A549 (cell line): ENCODE data around the gene MEIS1. TPM values are rescaled to one million over a fixed set of nuclear protein-coding genes. Genes with fewer than 3 reads are reported as not detected.

Experiments
- ATAC-seq, 2 experiments: fragments of 200-7000 bp in 1 of 2; fragments of >200 bp in 1 of 2; cut with Nextera tagmentation in 1 of 2; cut with Tn5 transposase in 1 of 2; 3 replicates each; pipeline versions ENCODE4 v1.8.0 to v1.9.1; 2018 to 2020; ENCODE audit warnings: mild to moderate bottlenecking in 1 of 2, moderate library complexity in 1 of 2
- CTCF ChIA-PET: fragments of 300-600 bp; sonication (Branson Sonifier 250); formaldehyde crosslinking; extraction: SDS; loops from one replicate; lab custom pipeline; 2021; ENCODE audit warnings: antibody characterized with exemption, inconsistent platforms; lab: Yijun Ruan, JAX
- POLR2A ChIA-PET: fragments of 350-600 bp; formaldehyde crosslinking; extraction: SDS; loops from one replicate; lab custom pipeline; 2021; ENCODE audit warnings: antibody characterized with exemption, inconsistent platforms; lab: Yijun Ruan, JAX
- DNase-seq, 2 experiments: peaks; one replicate each; pipeline versions ENCODE4 v3.0.0 to v3.0.0-alpha.2; 2011 to 2016; ENCODE audit warnings: low read depth in 1 of 2, low spot score in 1 of 2
- FAIRE-seq: peaks from 2 replicates; lab custom pipeline; 2011; peaks lifted over from hg19 to GRCh38; lab: Jason Lieb, UNC
- H3K27ac ChIP-seq, 2 experiments: fragments of >200 bp; sonication (Bioruptor Twin); formaldehyde crosslinking; 3 replicates each; pipeline ENCODE4 v1.5.1; 2016 to 2017
- H3K4me1 ChIP-seq: fragments of >200 bp; sonication (Bioruptor Twin); formaldehyde crosslinking; 3 replicates; pipeline ENCODE4 v1.6.1; 2016
- H3K4me2 ChIP-seq: fragments of >200 bp; sonication (Bioruptor Twin); formaldehyde crosslinking; 3 replicates; pipeline ENCODE4 v1.6.1; 2016
- H3K4me3 ChIP-seq: fragments of >200 bp; sonication (Bioruptor Twin); formaldehyde crosslinking; 3 replicates; pipeline ENCODE4 v1.5.1; 2016
- H3K9me3 ChIP-seq: fragments of >200 bp; sonication (Bioruptor Twin); formaldehyde crosslinking; 3 replicates; pipeline ENCODE4 v1.6.1; 2016
- CEBPB ChIP-seq, 2 experiments: fragments of >200 bp in 1 of 2; sonication (Bioruptor Twin) in 1 of 2; formaldehyde crosslinking in 1 of 2; IDR thresholded peaks; 2 replicates each; pipeline ENCODE4 v1.6.1; 2012 to 2016
- CHD4 ChIP-seq: fragments of 200-600 bp; sonication (generic); IDR thresholded peaks from 2 replicates; pipeline ENCODE4 v1.6.1; 2016; ENCODE audit warnings: antibody characterized with exemption, mild to moderate bottlenecking, borderline replicate concordance
- EHF ChIP-seq: fragments of 250-450 bp; sonication (Bioruptor Pico); IDR thresholded peaks from 2 replicates; pipeline ENCODE4 v1.5.0; 2020; ENCODE audit warnings: mild to moderate bottlenecking
- EP300 ChIP-seq, 2 experiments: fragments of >200 bp; sonication (Bioruptor Twin); formaldehyde crosslinking; IDR thresholded peaks; 2 replicates in 1 of 2; 3 replicates in 1 of 2; pipeline ENCODE4 v1.6.1; 2016 to 2017
- FOSB ChIP-seq: fragments of 250-450 bp; sonication (Bioruptor Pico); IDR thresholded peaks from 2 replicates; pipeline ENCODE4 v1.5.0; 2020; ENCODE audit warnings: mild to moderate bottlenecking, moderate library complexity
- FOSL2 ChIP-seq, 2 experiments: fragments of 450-650 bp in 1 of 2; fragments of >200 bp in 1 of 2; sonication (Bioruptor Twin) in 1 of 2; formaldehyde crosslinking; IDR thresholded peaks; 2 replicates each; pipeline versions ENCODE4 v1.5.0 to v1.6.1; 2016 to 2020; ENCODE audit warnings: mild to moderate bottlenecking in 1 of 2, moderate library complexity in 1 of 2
- GATA3 ChIP-seq: IDR thresholded peaks from 2 replicates; pipeline ENCODE4 v1.6.1; 2012; ENCODE audit warnings: borderline replicate concordance
- HDAC2 ChIP-seq: fragments of 200-600 bp; sonication (generic); IDR thresholded peaks from 2 replicates; pipeline ENCODE4 v1.6.1; 2016
- HOXA7 ChIP-seq: fragments of 250-450 bp; sonication (Bioruptor Pico); IDR thresholded peaks from 2 replicates; pipeline ENCODE4 v1.5.0; 2020; ENCODE audit warnings: mild to moderate bottlenecking, moderate library complexity
- HOXB13 ChIP-seq: fragments of 250-450 bp; sonication (Bioruptor Pico); IDR thresholded peaks from 2 replicates; pipeline ENCODE4 v1.5.0; 2020; ENCODE audit warnings: low read depth, mild to moderate bottlenecking, moderate library complexity
- JUN ChIP-seq, 2 experiments: fragments of >200 bp; sonication (Bioruptor Twin); formaldehyde crosslinking; IDR thresholded peaks; 2 replicates in 1 of 2; 3 replicates in 1 of 2; pipeline ENCODE4 v1.6.1; 2016 to 2017
- JUNB ChIP-seq: fragments of >200 bp; sonication (Bioruptor Twin); formaldehyde crosslinking; IDR thresholded peaks from 2 replicates; pipeline ENCODE4 v1.6.1; 2016
- MAFK ChIP-seq: fragments of 450-650 bp; IDR thresholded peaks from 2 replicates; pipeline ENCODE4 v1.6.1; 2014; ENCODE audit not compliant: partially characterized antibody
- MAZ ChIP-seq: fragments of 150-350 bp; IDR thresholded peaks from 2 replicates; pipeline ENCODE4 v1.6.1; 2014; ENCODE audit warnings: antibody characterized with exemption, low read depth, low read length, borderline replicate concordance
- MYC ChIP-seq: IDR thresholded peaks from 2 replicates; pipeline ENCODE4 v1.6.1; 2012; ENCODE audit warnings: mild to moderate bottlenecking, inconsistent platforms, low read length, improper control_type of control experiment, borderline replicate concordance
- NFE2L2 ChIP-seq: fragments of 150-350 bp; conservative IDR thresholded peaks from 2 replicates; pipeline ENCODE4 v1.6.1; 2014; ENCODE audit warnings: low read length
- NPAS2 ChIP-seq: fragments of 250-450 bp; sonication (Bioruptor Pico); IDR thresholded peaks from 2 replicates; pipeline ENCODE4 v1.8.0; 2022; ENCODE audit warnings: mild to moderate bottlenecking, moderate library complexity, borderline replicate concordance
- NR3C1 ChIP-seq: fragments of >200 bp; sonication (Bioruptor Twin); formaldehyde crosslinking; IDR thresholded peaks from 3 replicates; pipeline ENCODE4 v1.6.1; 2017
- PHF8 ChIP-seq: fragments of 200-600 bp; sonication (generic); IDR thresholded peaks from 2 replicates; pipeline ENCODE4 v1.6.1; 2016; ENCODE audit warnings: low read depth, mild to moderate bottlenecking, antibody characterized with exemption, moderate library complexity, borderline replicate concordance
- POLR2A ChIP-seq: IDR thresholded peaks from 2 replicates; pipeline ENCODE4 v1.6.1; 2012; ENCODE audit warnings: mild to moderate bottlenecking, low read length
- POLR2AphosphoS2 ChIP-seq: conservative IDR thresholded peaks from 2 replicates; pipeline ENCODE4 v1.6.1; 2012; ENCODE audit warnings: low read length, improper control_type of control experiment, inconsistent platforms
- RAD21 ChIP-seq, 2 experiments: fragments of >200 bp in 1 of 2; sonication (Bioruptor Twin) in 1 of 2; formaldehyde crosslinking in 1 of 2; IDR thresholded peaks in 1 of 2; conservative IDR thresholded peaks in 1 of 2; 2 replicates in 1 of 2; 3 replicates in 1 of 2; pipeline ENCODE4 v1.6.1; 2012 to 2018; ENCODE audit warnings: inconsistent platforms in 1 of 2
- RARB ChIP-seq: fragments of 250-450 bp; sonication (Bioruptor Pico); IDR thresholded peaks from 2 replicates; pipeline ENCODE4 v1.8.0; 2021; ENCODE audit warnings: mild to moderate bottlenecking, moderate library complexity
- RCOR1 ChIP-seq: fragments of 150-350 bp; IDR thresholded peaks from 2 replicates; pipeline ENCODE4 v1.6.1; 2014; ENCODE audit warnings: antibody characterized with exemption, low read length, low read depth
- RFX5 ChIP-seq: fragments of 450-650 bp; IDR thresholded peaks from 2 replicates; pipeline ENCODE4 v1.7.1; 2014; ENCODE audit warnings: antibody characterized with exemption, mild to moderate bottlenecking, moderate library complexity
- RNF2 ChIP-seq: fragments of 200-600 bp; sonication (generic); IDR thresholded peaks from 2 replicates; pipeline ENCODE4 v1.6.1; 2016; ENCODE audit warnings: low read depth, mild to moderate bottlenecking, antibody characterized with exemption, moderate library complexity, borderline replicate concordance
- SMC3 ChIP-seq: fragments of >200 bp; sonication (Bioruptor Twin); formaldehyde crosslinking; IDR thresholded peaks from 3 replicates; pipeline ENCODE4 v1.6.1; 2018; ENCODE audit warnings: inconsistent platforms
- SREBF2 ChIP-seq: fragments of 450-650 bp; IDR thresholded peaks from 2 replicates; pipeline ENCODE4 v1.6.1; 2014; ENCODE audit warnings: mild to moderate bottlenecking, moderate library complexity
- TFCP2L1 ChIP-seq: fragments of 250-450 bp; sonication (Bioruptor Pico); IDR thresholded peaks from 2 replicates; pipeline ENCODE4 v1.5.0; 2021; ENCODE audit warnings: mild to moderate bottlenecking
- TP53 ChIP-seq: fragments of 250-450 bp; sonication (Bioruptor Pico); IDR thresholded peaks from 2 replicates; pipeline ENCODE4 v1.5.0; 2021; ENCODE audit warnings: mild to moderate bottlenecking, moderate library complexity
- ZC3H11A ChIP-seq: fragments of 450-650 bp; IDR thresholded peaks from 2 replicates; pipeline ENCODE4 v1.6.1; 2014; ENCODE audit warnings: antibody characterized with exemption, mild to moderate bottlenecking
- ZSCAN20 ChIP-seq: fragments of 250-450 bp; sonication (Bioruptor Pico); IDR thresholded peaks from 2 replicates; pipeline ENCODE4 v1.8.0; 2022; ENCODE audit warnings: mild to moderate bottlenecking, moderate library complexity
- WGBS: methylation state at CpG from one replicate; pipeline ENCODE4 v1.1.6; 2017; ENCODE audit errors: missing lambda C conversion rate; 5-methylcytosine and 5-hydroxymethylcytosine counted together
- polyA plus RNA-seq, 4 experiments: library from polyadenylated mRNA; depleted of rRNA in 3 of 4; stranded (reverse); fragments of >200 nt; fragmentation: RNase III in 1 of 4; extraction: RNeasy Plus Mini Kit Qiagen cat#74134 plus additional on column Dnase treatment in 1 of 4; gene quantifications; 2 replicates in 3 of 4; 3 replicates in 1 of 4; pipeline ENCODE4 v1.2.3, GENCODE V29; 2011 to 2017
- TF ChIP-seq, protein P1 (sequence below): IDR thresholded peaks from 2 replicates; pipeline ENCODE4 v1.6.1; 2012
- TF ChIP-seq, protein P2 (sequence below): fragments of 250-450 bp; sonication (Bioruptor Pico); IDR thresholded peaks from 2 replicates; pipeline ENCODE4 v1.5.0; 2020; ENCODE audit warnings: low read depth, mild to moderate bottlenecking, moderate library complexity
- TF ChIP-seq, protein P3 (sequence below): fragments of >200 bp; sonication (Bioruptor Twin); formaldehyde crosslinking; IDR thresholded peaks from 3 replicates; pipeline ENCODE4 v1.6.1; 2016
- TF ChIP-seq, protein P4 (sequence below): fragments of >200 bp; sonication (Bioruptor Twin); formaldehyde crosslinking; IDR thresholded peaks from 2 replicates; pipeline ENCODE4 v1.6.1; 2016
- TF ChIP-seq, protein P5 (sequence below): IDR thresholded peaks from 2 replicates; pipeline ENCODE4 v1.6.1; 2012; ENCODE audit warnings: low read depth, borderline replicate concordance

Gene MEIS1
- polyA plus RNA-seq, 2 of the 4 experiments (the other 2 are of a cell fraction), result 1.9 to 4.2 TPM

DNA sequence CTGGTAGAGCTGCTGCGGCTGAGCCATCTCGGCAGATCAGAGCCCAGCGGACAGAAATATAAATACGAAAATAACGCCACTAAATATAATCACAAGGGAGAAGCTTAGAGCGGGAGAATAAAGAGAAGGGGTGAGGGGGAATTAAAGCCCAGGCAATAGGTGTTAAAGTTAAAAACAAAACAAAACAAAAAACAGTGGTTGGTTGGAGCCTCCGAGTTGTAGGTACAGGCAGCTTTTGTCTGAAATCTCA, 1.3 kb upstream of the MEIS1 start:
- Histone ChIP-seq H3K9me3 (no peaks in the 10 kb centered on the region), H3K4me3 (peak overlapping the region; percentile 77), H3K4me2 (peak overlapping the region; percentile 91), H3K27ac (peak overlapping the region; percentile 70 to 86), H3K4me1 (peaks cover 7% of the 10 kb centered on the region; the same call in 1 of the 3 replicates)
- no peak for FAIRE-seq
- ChIA-PET POLR2A (interaction anchor here (0.6 to 2.0 kb wide), 5 partner anchors 26 to 1217 kb away, joined by 3 to 24 read pairs (median 4); no protein-coding TSS in a partner anchor), CTCF (interaction anchor here (1.0 to 3.8 kb wide), 15 partner anchors 9 to 1416 kb away, joined by 3 to 32 read pairs (median 3); no protein-coding TSS in a partner anchor)
- TF ChIP-seq CHD4 (no peak), POLR2AphosphoS2 (no peak), NPAS2 (CRISPR knock-in tag) (no peak), MYC (no peak), MAFK (no peak), SMC3 (no peak), TP53 (no peak), RAD21 (conservative IDR thresholded peaks at IDR 0.05 in 1 of 2, IDR thresholded peaks at IDR 0.05 in 1 of 2) (no peak), NFE2L2 (no peak), FOSL2 (IDR thresholded peaks at IDR 0.05) (no peak), FOSL2 (CRISPR knock-in tag; IDR thresholded peaks at IDR 0.05) (no peak), POLR2A (no peak), CEBPB (IDR thresholded peaks at IDR 0.05) (no peak), JUNB (no peak), HOXB13 (CRISPR knock-in tag) (no peak)
- TF ChIP-seq, protein P1, sequence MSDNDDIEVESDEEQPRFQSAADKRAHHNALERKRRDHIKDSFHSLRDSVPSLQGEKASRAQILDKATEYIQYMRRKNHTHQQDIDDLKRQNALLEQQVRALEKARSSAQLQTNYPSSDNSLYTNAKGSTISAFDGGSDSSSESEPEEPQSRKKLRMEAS, result no peak
- TF ChIP-seq, protein P2, sequence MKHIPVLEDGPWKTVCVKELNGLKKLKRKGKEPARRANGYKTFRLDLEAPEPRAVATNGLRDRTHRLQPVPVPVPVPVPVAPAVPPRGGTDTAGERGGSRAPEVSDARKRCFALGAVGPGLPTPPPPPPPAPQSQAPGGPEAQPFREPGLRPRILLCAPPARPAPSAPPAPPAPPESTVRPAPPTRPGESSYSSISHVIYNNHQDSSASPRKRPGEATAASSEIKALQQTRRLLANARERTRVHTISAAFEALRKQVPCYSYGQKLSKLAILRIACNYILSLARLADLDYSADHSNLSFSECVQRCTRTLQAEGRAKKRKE (CRISPR knock-in tag), result no peak
- TF ChIP-seq, protein P3, sequence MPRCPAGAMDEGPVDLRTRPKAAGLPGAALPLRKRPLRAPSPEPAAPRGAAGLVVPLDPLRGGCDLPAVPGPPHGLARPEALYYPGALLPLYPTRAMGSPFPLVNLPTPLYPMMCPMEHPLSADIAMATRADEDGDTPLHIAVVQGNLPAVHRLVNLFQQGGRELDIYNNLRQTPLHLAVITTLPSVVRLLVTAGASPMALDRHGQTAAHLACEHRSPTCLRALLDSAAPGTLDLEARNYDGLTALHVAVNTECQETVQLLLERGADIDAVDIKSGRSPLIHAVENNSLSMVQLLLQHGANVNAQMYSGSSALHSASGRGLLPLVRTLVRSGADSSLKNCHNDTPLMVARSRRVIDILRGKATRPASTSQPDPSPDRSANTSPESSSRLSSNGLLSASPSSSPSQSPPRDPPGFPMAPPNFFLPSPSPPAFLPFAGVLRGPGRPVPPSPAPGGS, result no peak
- no peak for ATAC-seq
- no peak for DNase-seq
- 0% methylated on average over 7 of the region's 7 CpGs for WGBS

DNA sequence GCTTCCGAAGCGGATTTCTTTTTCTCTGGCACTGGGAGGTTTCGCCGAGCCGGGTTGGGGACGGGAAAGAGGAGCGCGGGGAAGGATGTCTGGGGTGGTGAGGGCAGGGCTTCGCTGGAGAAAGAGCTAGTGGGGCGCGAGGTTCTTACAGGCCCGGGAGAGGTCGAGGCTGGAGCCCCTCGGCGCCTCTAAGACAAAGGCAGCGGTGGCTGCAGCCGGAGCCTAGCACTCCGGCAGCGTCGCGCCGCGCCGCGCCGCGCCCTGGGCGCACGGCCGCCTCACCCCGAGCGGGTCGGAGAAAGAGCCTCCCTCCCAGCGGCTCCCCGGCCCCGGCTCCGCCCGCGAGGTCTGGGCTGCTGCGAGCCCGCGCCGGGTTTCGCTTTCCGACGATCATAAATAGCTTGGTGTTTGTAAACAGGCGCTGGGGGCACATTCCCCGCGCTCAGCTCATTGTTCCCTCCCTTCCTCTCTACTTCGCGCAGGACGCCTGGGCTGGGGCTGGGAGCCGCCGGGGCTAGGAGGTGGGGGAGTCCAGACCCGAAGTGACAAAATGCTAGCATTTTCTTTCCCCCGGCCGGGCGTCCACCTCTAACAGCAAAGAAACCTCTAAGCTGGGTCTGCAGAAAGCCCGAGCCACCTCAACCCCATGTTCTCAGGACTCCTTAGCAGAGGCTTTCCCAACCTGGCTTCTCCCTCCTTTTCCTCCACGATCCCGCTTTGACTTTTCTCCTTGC, 813 bp upstream of the MEIS1 start:
- no peak for FAIRE-seq

DNA sequence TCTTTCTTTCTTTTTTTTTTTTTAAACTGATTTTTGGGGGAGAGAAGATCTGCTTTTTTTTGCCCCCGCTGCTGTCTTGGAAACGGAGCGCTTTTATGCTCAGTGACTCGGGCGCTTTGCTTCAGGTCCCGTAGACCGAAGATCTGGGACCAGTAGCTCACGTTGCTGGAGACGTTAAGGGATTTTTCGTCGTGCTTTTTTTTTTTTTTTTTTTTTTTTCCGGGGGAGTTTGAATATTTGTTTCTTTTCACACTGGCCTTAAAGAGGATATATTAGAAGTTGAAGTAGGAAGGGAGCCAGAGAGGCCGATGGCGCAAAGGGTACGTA, 587 bp downstream of the MEIS1 start:
- WGBS, result 49% methylated on average over 15 of the region's 15 CpGs
- ChIA-PET POLR2A (interaction anchor here (0.6 to 0.7 kb wide), 2 partner anchors 45 to 103 kb away, joined by 3 to 4 read pairs; no protein-coding TSS in a partner anchor), CTCF (interaction anchor here (0.6 to 3.8 kb wide), 6 partner anchors 9 to 1215 kb away, joined by 3 to 14 read pairs (median 4); no protein-coding TSS in a partner anchor)
- peaks cover 7% of the 10 kb centered on the region; the same call in 1 of the 3 replicates for H3K4me1 ChIP-seq
- FAIRE-seq (no peak), ATAC-seq (no peak), DNase-seq (no peak)
- peak overlapping the region; percentile 77 for H3K4me3 ChIP-seq
- TF ChIP-seq JUN (IDR thresholded peaks at IDR 0.05) (no peak), NPAS2 (CRISPR knock-in tag) (no peak), NFE2L2 (no peak), MAZ (no peak), HOXA7 (CRISPR knock-in tag) (no peak), EP300 (IDR thresholded peaks at IDR 0.05) (no peak), TFCP2L1 (CRISPR knock-in tag) (no peak), GATA3 (no peak), SREBF2 (no peak), POLR2A (no peak), ZSCAN20 (CRISPR knock-in tag) (no peak), ZC3H11A (no peak)
- TF ChIP-seq, protein P4, sequence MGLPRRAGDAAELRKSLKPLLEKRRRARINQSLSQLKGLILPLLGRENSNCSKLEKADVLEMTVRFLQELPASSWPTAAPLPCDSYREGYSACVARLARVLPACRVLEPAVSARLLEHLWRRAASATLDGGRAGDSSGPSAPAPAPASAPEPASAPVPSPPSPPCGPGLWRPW, result no peak
- TF ChIP-seq, protein P5, sequence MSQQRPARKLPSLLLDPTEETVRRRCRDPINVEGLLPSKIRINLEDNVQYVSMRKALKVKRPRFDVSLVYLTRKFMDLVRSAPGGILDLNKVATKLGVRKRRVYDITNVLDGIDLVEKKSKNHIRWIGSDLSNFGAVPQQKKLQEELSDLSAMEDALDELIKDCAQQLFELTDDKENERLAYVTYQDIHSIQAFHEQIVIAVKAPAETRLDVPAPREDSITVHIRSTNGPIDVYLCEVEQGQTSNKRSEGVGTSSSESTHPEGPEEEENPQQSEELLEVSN, result no peak
- H3K9me3 ChIP-seq, result no peaks in the 10 kb centered on the region
- H3K27ac ChIP-seq, result peak overlapping the region; percentile 70 to 86
- H3K4me2 ChIP-seq, result peak overlapping the region; percentile 91

More for the DNA sequence above, 813 bp upstream of the MEIS1 start:
- TF ChIP-seq EP300 (IDR thresholded peaks at IDR 0.05) (no peak), RCOR1 (no peak), PHF8 (peak; percentile 32; the same call in 1 of the 2 replicates), HDAC2 (peak; percentile 90; the same call in 1 of the 2 replicates), RNF2 (peak; percentile 17; the same call in 1 of the 2 replicates), RFX5 (no peak), EHF (CRISPR knock-in tag) (no peak), NR3C1 (no peak), FOSB (CRISPR knock-in tag) (no peak), HOXA7 (CRISPR knock-in tag) (no peak), MAZ (no peak), RARB (no peak)
- WGBS, result under 1% methylated on average over 45 of the region's 61 CpGs
- DNase-seq (peak; percentile 60 to 68), ATAC-seq (peak; percentile 70 to 74)
- POLR2A ChIA-PET, result interaction anchor here (0.6 to 2.0 kb wide), 6 partner anchors 26 to 1217 kb away, joined by 3 to 24 read pairs (median 4); no protein-coding TSS in a partner anchor
- no peaks in the 10 kb centered on the region for H3K9me3 ChIP-seq
- CTCF ChIA-PET, result interaction anchor here (1.0 to 3.8 kb wide), 15 partner anchors 10 to 1416 kb away, joined by 3 to 32 read pairs (median 3); no protein-coding TSS in a partner anchor
- H3K4me3 ChIP-seq, result peak overlapping the region; percentile 77
- H3K27ac ChIP-seq, result peak overlapping the region; percentile 70 to 86
- peak overlapping the region; percentile 91 for H3K4me2 ChIP-seq
- peaks cover 7% of the 10 kb centered on the region; the same call in 1 of the 3 replicates for H3K4me1 ChIP-seq
